Dermis blood vessel endothelial cell (primary cell): Measurements from ENCODE around the gene MCOLN2. TPM values are rescaled to one million over a fixed set of nuclear protein-coding genes. Genes with fewer than 3 reads are reported as not detected.

Experiments used
- DNase-seq: peaks from one replicate; pipeline ENCODE4 v3.0.0; 2010
- total RNA-seq: library from RNA; depleted of rRNA; stranded (reverse); fragments of >200 nt; gene quantifications from 2 replicates; pipeline ENCODE4 v1.2.3, GENCODE V29; 2014

MCOLN2 gene
- total RNA-seq, 1 donor from 2014 or later = not detected

DNA sequence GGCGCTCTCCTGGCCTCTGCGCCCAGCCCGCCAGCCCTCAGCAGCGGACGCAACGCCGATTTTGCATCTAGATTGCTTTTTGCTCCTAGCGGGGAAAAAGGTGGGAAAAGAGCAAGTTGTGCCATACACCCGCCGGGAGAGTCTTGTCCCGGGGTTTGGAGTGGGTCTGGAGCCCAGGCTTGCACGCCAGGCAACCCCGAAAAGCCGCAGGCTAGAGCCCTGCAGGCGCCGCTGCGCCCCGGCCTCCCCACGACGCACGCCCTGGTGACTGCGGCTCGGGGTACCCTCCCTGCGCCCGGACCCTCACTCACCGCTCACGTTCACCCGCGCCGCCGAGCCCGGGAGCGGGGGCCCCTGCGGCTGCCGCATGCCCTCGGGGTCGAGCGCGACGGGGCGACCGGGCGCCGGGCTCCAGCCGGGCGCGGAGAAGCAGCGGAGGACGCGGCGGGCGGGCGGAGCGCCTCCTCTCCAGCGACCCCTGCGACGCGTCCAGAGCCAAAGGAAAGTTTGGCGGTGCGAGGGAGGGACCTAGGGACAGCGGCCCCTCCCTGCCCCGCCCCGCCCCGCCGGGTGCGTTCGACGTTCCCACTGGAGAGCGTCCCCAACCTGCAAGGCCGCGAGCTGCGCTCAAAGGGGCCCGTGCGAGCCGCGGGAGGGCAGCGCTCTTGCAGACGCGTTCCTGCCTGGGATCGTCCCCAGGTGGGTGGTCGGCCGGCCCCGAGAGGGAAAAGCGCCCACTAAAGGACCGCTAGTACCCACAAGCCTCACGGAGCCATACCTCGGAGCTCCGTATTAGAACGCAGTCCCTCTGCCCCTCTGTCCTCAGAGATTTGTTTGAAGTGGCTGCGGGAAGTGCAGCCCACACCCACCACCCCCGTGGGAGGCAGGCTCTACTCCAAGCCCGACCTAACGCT, 104.0 kb downstream of the MCOLN2 start, which contains the start of gene LPAR3:
Gene LPAR3, minus strand, starts transcription at position 502 of the 914 bp plus-strand sequence. CDS start 27,086 bp downstream, outside the sequence.
- DNase-seq = no peak

DNA sequence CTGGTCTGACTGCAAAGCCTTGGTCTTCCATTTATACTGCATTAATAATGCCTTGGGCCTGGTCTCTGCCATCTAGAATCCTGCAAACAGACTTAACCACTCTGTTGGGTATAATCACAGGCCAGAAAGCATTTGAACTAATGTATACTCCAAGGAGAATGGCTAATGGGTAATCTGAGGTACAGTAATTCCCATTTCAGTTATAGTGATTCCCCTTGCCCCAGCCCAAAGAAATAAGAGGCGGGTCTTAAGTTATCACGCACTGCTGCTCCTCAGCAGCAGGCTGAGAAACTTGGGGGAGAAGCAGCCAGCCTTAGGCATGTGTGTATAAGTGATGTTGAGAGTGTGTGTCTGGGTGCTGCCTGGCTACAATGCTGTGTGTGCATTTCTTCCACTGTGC, 106.3 kb downstream of the MCOLN2 start:
- no peak for DNase-seq

DNA sequence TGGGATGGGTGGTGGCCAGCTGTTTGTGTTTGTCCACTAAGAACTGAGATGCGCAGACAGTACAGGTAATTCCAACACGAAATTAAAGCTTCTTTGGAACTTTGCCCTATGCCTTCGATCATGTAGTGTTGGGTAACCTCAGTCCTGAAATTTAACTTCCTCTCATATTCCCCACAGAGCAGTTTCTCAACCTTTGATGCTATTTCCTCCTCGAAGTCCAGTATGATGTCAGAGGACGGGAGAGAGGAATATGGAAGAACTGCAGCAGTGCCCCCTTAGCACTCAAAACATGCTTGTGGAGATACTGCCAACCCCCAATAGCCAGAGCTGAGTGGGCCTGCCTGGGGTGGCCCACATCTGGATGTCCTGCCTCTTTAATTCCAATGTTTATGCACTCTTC, 107.5 kb downstream of the MCOLN2 start:
- no peak for DNase-seq

DNA sequence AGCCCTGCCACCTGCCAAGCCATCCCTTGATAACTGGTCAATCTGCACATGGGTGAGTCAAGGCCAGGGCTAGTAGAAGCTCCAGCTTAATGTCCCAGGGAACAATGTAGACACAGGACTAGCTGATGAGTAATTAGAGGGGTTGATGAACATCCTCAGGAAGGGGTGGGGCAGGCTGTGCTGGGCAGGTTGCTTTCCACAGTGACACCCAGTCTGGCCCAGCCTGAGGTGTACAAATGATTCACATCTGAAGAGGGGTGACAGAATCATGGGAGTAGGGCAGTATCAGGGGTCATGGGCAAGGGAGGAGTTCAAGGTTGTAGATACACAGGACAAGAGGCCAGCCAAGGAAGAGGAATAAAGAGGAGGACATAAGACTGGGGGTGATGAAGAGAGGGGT, 108.2 kb downstream of the MCOLN2 start:
- no peak for DNase-seq

DNA sequence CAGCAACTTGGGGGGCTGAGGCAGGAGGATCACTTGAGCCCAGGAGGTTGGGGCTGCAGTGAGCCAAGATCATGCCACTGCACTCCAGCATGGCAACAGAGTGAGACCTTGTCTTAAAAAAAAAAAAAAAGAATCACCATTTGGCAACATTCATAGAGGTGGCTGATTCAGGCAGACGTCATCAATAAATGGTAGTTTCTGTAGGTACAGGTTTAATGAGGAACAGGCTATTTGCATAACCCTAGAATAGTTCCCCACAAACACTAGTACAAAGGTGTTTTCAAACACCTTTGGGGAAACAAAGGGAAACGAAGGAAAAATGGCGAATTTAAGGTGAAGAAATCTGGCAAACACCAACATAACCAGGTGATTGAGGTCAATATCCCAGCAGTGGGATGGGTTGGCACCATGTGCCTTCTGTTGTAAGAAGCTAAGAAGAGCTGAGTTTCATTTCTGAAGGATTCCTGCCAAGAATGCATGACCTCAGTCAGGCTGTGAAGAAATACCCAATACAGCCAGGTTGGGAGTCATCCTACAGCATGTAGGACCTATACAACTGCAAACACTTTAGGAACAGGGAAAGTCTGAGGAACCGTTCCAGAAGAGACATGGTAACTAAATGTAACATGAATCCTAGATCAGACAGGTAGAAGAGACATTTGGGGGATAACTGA, 109.5 kb downstream of the MCOLN2 start:
- no peak for DNase-seq

DNA sequence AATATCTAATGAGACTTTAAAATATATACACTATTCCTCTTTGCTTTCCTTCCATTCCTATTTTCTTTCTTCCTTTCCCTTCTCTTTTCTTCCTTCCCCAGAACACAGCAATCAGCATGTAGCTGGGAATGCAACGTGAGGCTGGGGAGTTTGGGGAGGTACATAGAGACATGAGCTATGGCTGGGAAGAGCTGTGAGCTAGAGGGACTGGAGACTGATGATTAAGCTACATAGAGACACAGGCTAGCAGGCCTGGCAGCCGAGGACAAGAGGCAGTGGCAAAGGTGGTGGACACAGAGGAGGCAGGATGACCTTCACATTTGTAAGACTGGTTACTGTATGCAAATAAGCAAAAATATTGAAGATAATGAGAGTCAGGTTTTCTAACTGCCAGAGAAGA, 111.4 kb downstream of the MCOLN2 start:
- no peak for DNase-seq

DNA sequence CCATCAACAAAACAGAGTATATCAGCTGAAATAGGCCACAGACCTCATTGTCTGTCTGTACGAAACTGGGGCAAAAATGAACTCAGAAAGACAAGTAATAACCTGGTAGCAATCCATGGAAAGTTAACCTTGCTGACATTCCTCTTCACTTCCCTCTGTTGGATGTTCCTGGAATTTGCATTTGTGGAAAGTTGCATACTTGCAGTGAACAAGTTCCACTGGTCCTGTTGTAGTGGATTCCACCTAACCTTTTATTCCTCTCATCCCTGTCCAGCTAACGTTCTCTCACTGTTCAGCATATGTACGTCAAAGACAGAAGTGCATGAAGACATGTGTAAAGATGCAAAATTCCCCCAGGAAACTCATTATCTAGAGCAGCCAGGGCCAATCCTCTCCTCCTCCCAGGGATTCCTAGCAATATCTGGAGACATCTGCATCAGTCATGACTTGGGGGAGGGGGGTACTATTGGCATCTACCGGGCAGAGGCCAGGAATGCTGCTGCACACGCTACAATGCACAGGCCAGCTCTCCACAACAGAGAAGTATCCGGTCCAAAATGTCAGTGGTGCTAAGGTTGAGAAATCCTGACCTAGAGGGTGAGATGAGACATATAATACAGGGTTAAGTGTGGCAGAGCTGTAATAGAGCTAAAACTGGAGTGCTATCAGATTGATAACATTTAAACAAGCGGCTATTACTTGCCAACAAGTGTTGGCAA, 112.1 kb downstream of the MCOLN2 start:
- DNase-seq = no peak

DNA sequence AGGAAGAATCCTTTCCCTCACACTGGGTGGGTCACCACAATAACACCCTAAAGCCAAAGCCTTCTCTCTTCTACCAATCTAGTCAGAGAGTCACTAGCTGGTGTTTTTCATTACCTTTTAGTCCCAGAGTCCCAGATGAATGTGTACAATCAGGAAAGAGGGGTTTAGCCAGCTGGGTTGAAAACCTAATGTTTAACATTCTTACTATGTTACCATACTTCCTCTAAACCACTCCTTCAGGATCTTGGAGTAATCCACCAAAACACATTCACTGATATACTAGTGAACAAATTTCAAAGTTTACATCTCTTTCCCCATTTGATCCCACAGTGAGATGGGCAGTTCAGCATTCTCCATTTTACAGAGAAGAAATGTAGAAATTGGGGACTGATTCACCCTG, 113.6 kb downstream of the MCOLN2 start:
- no peak for DNase-seq

DNA sequence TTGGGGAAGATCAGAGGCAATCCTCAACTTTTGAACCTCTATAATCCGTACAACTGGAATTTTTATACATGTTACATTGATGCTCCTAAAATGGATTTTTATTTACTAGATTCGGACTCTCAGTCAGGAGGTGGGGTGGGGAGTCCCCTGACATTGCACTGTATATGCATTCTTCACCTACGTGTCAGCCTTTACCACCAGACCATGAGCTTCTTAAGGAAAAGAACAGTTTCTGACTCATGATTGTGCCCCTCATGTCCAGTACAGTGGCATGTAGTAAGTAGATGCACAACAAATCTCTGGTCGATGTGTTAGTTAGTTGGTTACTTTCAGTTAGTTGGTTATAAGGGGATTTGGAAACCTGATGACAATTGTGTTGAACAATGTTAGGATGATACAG, 119.3 kb downstream of the MCOLN2 start:
- no peak for DNase-seq

DNA sequence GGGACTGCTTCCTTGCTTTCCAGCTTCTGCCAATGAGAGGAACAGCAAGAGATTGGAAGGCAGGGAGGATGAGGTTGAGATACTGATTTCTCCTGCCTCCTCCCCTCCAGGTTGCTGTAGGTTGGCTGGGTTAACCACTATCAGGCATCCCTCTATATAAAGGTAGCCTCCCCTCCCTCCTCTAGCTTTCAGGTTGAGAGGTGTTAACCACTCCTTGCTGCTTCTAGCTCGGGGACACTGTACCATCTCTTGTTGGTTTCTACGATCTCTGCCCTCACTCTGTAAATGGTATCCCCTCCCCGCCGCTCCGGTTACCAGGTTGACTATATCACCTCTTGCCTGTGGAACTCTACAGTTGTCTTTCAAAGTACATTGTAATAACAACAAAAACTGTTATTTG, 120.6 kb downstream of the MCOLN2 start:
- DNase-seq = no peak

Other genes starting within 250 kb of the MCOLN2 start
- gene LPAR3, start 103.9 kb downstream of the MCOLN2 start, total RNA-seq = 0.17 TPM in 1 of 2 replicates, not detected in the other
- not detected in 2 replicates for gene MCOLN3, start 51.4 kb upstream of the MCOLN2 start, total RNA-seq
- 4.8 and 5.6 TPM in 2 replicates for gene SYDE2, start 203.9 kb upstream of the MCOLN2 start, total RNA-seq